ENCODE data around the gene PPP1R14C.
"Not testable (repeated sequence)": the region's sequence is repeated elsewhere in the genome, so short reads cannot be mapped to it uniquely, and the experiment has no call there.

The PPP1R14C gene

DNA sequence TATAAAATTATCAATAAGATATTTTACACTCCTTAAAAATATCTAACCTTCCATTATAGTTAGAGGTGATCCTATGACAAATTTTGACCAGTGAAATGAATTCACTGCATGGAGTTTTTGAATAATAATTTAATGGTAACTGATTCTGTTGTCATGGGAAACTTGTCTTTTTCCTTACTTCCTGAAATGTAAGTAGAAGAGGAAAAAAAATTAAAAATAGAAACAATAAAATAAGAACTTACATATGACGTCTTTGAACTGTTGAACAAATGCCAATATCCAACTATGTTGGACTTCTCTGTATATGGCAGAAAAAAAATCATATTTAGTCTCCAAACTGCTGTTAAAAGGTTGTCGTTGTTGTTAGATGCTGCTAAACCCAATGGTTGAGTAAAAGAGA lies 26.3 kb downstream of the PPP1R14C start:
- DNase-seq (ENCODE audit: low spot score) = no peak

DNA sequence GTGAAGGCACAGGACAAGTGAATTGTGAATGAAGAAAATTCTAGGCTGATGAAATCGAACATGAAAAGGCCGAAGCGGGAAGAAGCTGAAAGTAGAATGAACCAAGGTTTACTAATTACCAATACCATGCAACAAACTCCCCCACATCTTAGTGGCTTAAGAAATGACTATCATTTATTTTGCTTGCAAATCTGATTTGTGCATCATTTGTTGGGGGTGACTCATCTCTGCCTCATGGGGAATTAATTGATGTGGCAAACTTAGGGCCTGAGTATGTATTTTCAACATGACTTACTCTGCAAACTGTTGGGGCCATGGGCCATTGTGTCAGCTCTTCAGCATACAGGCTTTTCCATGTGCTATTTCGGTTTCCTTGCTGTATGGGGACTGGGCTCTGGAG lies 26.8 kb downstream of the PPP1R14C start:
- DNase-seq (ENCODE audit: low spot score) = peak; percentile 88

GRCh38 chr6:150172929-150173328 lies 30.1 kb downstream of the PPP1R14C start:
- no peak for DNase-seq (ENCODE audit: low spot score)

- no peak for DNase-seq (ENCODE audit: low spot score)
Observed at GRCh38 chr6:150175586-150176151, 32.8 kb downstream of the PPP1R14C start.

DNA sequence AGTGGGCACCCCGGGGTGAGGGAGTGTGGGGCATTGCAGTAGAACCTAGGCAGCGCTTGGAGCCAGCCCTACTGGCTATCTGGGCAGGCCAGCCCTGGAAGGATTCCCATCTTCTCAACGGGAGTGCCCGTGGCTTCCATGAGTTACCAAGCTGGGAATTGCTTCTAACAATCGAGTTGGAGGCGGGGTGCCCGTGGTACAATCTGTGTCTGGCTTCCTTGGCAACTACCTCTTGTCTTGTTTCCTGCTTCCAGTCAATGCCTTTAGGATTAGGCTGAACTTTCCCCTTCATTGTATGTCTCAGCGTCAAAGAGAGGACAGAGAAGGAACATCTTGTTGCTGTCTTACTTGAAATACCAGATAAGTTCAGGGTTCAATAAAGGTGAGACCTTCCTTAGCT lies 33.3 kb downstream of the PPP1R14C start:
- DNase-seq (ENCODE audit: low spot score) = no peak

- no peak for DNase-seq (ENCODE audit: low spot score)
Observed at GRCh38 chr6:150176659-150177058, 33.8 kb downstream of the PPP1R14C start.

DNA sequence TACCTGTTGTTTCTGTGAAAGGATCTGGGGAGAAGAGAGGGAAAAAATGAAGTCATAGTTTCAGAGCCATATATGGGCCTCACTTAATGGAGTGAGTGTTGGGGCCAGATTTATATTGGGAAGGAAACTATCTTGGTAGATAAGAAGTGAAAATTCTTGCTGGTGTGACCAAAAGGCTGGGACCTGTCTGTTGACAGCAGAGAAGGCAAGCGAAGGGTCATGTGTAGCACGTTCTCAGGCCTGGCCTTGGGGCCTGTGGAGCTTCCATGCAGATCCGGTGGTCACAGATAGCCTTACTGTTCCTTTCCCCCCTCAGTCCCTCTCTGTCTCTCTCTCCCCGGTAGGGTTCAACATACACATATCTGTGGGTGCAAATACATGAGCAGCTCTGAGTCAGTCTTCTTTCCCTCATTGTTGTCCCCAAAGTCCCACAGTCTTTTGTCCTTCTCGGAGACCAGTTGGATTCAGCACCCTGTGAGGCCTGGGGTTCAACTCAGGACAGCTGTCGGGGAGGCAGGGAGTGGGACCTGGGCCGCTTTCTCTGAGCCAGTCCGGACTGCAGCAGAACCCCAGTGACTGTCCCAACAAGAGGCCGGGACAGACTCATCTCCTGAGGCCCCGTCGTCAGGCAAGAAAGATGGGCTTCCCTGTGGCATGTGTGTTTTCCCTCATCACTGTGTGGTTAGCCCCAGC lies 34.6 kb downstream of the PPP1R14C start:
- no peak for DNase-seq (ENCODE audit: low spot score)

GRCh38 chr6:150177952-150178520 lies 35.2 kb downstream of the PPP1R14C start:
- no peak for DNase-seq (ENCODE audit: low spot score)

DNA sequence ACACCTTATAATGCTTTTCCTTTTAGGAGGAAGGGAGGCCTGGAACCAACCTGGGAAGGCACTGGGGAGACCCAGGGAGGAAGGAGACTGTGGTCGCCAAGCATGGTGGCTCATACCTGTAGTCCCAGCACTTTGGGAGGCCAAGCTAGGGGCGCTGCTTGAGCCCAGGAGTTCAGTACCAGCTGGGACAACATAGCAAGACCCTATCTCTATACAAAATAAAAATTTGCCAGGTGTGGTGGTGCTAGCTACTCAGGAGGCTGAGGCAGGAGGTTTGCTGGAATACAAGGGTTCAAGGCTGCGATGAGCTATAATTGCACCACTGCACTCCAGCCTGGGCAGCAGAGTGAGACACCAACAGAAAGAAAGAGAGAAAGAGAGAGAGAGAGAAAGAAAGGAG lies 36.2 kb downstream of the PPP1R14C start:
- no peak for DNase-seq (ENCODE audit: low spot score)

- DNase-seq (ENCODE audit: low spot score) = not testable (repeated sequence)
Observed at GRCh38 chr6:150179907-150180424, 37.1 kb downstream of the PPP1R14C start.

GRCh38 chr6:150180517-150180916 lies 37.7 kb downstream of the PPP1R14C start:
- DNase-seq (ENCODE audit: low spot score) = no peak

DNA sequence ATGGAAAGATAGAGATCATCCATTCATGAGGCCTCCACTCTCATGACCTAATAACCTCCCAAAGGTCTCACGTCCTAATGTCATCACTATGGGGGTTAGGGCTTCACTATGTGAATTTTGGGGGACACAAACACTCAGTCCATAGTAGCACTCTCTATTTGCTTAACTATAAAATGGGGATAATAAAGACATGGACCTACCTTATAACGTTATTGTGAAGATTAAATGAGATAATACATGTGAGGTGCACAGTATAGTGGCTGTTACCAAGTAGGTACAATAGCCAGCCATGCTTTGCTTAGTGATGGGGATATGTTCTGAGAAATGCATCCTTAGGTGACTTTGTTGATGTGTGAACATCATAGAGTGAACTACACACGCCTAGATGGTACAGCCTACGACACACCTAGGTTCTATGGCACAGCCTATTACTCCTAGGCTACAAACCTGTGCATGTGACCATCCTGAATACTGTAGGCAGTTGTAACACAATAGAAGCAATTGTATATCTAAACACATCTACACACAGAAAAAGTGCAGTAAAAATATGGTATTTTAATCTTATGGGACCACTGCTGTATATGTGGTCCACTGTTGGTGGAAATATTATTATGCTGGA lies 39.7 kb downstream of the PPP1R14C start:
- no peak for DNase-seq (ENCODE audit: low spot score)

- no peak for DNase-seq (ENCODE audit: low spot score)
Observed at GRCh38 chr6:150183105-150183504, 40.3 kb downstream of the PPP1R14C start.

DNA sequence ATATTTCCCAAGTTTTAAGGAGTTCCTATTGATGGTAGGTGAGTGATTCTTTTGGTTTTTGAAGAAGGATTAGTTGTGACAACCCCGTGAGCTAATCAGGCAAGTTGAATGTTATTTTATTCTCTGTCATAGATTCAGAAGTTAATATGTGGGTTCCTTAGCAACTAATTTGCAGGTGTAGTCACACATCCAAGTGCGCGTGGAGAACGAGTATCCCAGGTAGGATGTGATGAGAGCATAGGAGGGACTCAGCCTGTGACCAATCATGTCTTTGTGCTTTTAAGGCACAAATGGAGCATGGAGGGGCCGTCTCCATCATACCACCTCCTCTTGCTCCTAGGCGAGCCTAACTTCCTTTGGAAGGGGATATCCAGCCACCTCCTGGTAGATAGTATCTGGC lies 41.1 kb downstream of the PPP1R14C start:
- DNase-seq (ENCODE audit: low spot score) = no peak

DNA sequence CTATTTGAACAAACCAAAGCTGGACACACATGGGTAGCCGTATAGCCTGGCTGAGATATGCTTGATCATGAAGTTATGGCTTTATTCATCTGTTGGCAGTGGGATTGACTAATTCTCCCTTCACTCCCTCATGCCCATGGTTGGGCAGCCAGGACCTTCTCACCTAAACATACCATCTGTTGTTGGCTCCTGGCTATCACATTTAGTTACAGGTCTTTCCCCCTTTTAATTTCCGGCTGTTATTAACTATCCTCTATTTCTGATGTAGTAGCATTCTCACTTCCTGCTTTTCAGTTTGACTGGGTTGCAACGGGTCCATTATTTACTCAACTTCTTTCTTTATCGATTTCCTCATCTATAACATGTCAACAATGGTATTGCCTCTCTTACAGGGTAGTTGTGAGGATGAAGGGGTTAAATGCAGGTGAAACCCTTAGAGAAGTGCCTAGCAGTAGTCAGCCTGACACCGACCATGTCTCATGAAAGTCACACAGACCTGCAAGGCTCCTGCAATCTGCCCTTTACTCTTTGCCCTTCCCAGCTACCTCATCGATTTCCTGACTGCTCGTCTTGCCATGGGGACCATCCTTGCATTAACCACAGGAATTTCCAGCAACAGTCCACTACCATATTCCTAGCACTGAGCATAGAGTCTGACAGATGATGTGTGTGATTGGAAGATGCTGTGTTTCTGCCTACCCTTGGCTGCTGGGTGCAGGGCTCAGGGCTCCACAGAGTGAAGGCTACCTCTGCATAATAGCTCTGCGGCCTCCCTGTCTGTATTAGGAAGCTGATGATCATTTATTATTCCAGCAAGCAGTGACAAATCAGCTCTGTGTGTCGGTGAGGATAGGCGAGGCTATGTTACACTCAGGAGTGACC lies 42.2 kb downstream of the PPP1R14C start:
- no peak for DNase-seq (ENCODE audit: low spot score)

DNA sequence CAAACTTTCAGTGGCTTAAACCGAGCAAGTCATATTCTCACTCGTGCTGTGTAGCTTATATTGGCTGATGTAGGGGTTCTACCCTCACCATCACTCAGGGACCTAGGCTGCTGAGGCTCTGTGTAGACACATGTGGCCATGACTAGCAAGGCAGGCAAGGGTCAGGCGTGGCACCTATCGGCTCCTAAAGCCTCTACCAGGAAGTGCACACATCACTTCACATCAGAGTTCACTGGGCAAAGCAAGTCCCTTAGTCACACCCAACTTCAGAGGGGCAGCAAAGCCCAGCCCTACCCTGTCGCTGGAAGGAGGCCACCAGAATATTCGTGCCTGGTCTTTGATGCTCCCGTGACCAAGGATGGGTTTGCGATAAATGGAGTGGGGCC lies 42.9 kb downstream of the PPP1R14C start:
- DNase-seq (ENCODE audit: low spot score) = no peak

- DNase-seq (ENCODE audit: low spot score) = no peak
Observed at GRCh38 chr6:150186129-150186898, 43.5 kb downstream of the PPP1R14C start.

DNA sequence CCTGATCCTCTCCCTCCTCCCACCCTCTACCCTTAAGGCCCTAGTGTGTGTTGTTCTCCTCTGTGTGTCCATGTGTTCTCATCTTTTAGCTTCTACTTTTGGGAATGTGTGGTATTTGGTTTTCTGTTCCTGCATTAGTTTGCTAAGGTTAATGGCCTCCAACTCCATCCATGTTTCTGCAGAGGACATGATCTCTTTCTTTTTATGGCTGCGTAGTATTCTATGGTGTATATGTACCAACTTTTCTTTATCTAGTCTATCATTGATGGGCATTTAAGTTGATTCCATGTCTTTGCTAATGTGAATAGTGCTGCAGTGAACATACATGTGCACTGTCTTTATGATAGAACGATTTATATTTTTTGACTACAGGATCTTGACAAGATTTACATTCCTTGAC lies 44.6 kb downstream of the PPP1R14C start:
- not testable (repeated sequence) for DNase-seq (ENCODE audit: low spot score)

DNA sequence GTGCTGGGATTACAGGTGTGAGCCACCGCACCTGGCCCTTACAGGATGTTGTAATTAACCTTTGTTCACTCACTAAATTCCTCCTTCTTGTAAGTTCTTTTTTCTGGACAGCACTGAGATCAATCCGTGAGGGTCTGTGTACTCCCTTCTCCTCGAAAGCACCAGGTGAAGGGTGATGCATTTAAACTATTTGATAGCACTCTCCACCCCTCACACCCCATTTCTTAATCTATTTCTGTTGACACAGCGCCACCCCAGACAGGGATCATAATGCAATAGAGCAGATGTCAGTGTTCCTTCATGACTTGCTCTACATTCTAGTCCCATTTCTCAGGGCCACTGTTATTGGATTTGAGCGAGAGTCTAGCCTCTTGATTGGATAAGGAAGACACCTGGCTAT lies 46.3 kb downstream of the PPP1R14C start:
- DNase-seq (ENCODE audit: low spot score) = no peak

DNA sequence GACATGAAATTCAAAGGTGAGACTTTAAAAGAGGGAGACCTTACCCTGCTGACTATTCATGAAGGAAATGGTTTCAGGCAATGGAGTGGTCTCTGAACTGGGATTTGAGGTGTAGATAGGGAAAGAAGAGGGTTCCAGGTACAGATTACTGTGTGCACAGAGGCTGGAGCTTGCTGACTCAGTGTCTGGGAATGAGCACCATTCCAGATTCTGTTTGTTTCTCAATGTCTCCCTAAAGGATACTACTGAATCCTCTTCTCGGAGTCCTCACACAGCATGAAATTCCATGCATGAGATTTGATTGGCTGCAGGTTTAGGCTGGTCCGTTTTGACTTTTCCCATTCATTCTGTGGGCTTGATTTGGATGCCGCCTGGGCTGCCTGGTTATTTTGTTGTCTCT lies 49.0 kb downstream of the PPP1R14C start:
- no peak for DNase-seq (ENCODE audit: low spot score)

DNA sequence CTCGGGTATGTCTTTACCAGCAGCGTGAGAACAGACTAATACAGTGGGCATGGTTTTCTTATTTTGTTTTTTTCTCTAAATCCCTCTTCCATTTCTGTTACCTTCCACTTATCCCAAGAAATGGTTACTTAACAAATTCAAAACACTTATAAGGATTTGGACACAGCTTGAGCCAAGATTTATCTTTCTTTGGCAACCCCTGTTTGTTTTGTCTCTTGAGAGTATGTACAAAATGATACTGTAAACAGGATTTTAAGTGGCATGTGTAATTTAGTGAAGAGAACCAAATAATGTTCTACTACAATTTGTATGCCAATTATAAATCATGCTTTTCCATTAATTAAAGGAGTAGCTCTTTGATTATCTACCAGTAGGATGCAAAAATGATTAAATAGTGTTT lies 51.4 kb downstream of the PPP1R14C start:
- no peak for DNase-seq (ENCODE audit: low spot score)
